Midbrain (tissue), 1 donor: Measurements from ENCODE around the gene NBPF20.
"Not testable (repeated sequence)": the region's sequence is repeated elsewhere in the genome, so short reads cannot be mapped to it uniquely, and the experiment has no call there.

Experiments used
- DNase-seq: peaks from one replicate; lab custom pipeline; 2025; lab: John Stamatoyannopoulos, UW

The NBPF20 gene

DNA sequence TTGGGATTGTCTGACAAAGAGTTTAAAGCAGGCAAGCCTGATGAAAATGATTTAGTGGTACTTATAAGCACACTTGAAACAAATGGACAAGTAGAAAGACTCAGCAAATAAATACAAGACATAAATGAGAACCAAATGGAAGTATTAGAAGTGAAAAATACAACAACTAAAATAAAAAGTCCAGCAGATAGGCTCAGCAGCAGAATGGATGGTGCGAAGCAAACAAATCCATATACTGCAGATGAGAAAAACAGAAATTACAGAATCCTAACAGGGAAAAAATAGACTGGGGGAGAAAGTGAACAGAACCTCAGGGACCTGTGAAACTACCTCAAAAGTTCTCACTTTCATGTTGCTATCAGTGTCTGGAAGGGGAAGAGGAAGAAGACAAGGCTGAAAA is 3.9 kb upstream of the NBPF20 start:
- DNase-seq, result not testable (repeated sequence)

DNA sequence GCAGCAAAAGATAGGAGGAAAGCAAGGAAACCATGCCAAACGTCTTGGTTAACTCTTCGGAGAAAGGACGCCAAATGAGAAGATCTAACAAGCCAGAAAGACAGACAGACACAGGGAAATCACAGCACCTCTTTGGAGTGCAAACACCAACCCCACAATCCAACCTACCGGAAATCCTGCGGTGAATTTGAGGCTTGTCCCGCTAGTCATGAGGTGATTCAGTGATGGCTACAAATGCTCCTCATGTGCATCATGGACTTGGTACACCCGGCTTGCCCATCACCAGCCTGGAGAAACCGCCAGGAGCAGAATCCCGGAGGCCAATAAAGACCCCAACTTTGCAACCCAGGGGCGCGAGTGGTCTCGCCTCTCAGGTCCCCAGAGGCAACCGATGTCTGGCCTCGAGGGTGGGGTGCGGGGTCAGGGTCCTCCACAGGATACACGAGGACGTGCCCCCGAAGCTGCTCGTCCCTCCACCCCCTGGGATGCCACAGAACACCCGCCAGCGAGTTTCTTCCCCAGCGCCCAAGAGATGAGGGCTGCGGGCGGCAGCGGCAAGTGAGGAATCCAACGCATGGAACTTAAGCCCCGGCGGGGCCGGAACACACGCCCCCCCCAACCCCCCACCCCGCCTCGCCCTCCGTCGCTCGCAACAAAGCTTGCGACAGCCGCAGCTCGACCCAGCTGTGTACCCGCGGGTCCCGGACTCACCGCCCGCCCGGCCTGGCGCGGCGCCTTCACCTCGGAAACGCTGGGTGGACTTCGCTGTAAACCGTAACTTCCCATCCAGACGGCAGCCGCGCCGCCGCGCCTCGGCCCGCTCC is 579 bp downstream of the NBPF20 start:
- DNase-seq, result not testable (repeated sequence)

DNA sequence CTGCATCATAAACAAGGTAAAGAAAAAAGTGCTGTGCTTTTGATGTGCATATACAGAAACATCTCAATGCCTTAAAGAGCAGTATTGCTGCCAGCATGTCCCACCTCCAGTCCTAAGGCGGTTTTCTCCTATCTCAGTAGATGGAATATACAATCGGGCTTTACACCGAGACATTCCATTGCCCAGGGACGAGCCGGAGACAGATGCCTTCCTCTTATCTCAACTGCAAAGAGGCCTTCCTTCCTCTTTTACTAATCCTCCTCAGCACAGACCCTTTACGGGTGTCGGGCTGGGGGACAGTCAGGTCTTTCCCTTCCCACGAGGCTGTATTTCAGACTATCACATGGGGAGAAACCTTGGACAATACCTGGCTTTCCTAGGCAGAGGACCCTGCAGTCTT is 10.3 kb downstream of the NBPF20 start:
- DNase-seq, result not testable (repeated sequence)

DNA sequence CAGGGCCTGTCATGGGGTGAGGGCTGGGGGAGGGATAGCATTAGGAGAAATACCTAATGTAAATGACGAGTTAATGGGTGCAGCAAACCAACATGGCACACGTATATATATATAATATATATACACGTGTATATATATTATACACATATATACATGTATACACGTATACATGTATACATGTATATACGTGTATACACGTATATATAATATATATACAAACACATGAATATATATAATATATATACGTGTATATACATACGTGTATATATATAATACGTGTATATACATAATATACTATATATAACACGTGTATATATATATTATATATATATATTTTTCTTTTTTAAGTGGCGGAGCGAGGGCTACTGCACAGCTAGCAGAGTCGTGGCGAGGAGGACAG is 18.1 kb downstream of the NBPF20 start:
- not testable (repeated sequence) for DNase-seq

DNA sequence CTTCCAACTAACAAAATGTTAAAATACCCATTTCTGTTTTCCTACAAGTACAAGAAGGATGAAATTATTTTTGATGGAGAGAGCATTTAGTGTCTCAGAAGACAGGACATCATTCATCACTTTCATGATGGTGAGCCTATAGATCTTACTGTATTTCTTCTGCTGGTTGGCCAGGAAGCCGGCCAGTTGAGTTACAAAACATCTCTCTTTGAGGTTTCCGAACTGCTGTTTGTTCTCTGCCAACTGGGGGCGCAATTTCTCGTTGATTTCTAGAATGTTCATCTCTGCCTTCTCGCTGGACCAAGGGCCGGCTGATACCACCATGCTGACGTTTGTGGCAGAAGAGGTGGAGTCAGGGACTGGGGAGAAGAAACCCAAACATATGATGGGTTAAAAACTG is 20.5 kb downstream of the NBPF20 start:
- not testable (repeated sequence) for DNase-seq

DNA sequence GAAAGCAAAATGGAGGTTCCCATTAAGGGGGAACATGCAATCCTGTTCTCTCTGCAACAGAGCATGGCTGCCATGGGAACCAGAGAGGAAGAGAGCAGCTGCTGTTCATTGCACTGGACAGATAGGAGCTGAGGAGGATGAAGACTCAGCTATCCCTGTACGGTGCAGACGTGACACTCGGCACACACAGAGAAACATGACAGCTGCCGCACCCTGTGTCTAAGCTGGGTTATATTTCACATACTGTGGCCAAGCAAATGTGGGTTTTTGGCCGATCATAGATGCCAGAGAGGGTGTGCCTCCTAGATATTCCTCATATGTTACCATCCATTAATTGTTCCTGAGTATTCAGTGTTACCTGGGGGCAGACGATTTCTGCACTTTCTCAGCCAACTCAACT is 24.7 kb downstream of the NBPF20 start:
- DNase-seq, result not testable (repeated sequence)
